Liver (tissue), 9 donors: ENCODE measurements around the gene LIMCH1. TPM values are rescaled to one million over a fixed set of nuclear protein-coding genes. Genes with fewer than 3 reads are reported as not detected.

Source experiments
- DNase-seq: peaks from one replicate; pipeline ENCODE4 v3.0.0-alpha.2; 2017; ENCODE audit warnings: low spot score
- H3K27ac ChIP-seq, 2 donors: one replicate each; pipeline ENCODE4 v1.7.0; 2013; ENCODE audit warnings: inconsistent platforms in 2 of 2, low read length in 2 of 2, control low read depth in 1 of 2, low read depth in 1 of 2, mild to moderate bottlenecking in 1 of 2
- H3K27me3 ChIP-seq, 4 donors: one replicate each; pipeline versions ENCODE4 v1.6.1 to v1.7.0; 2013; ENCODE audit warnings: low read length in 3 of 4, inconsistent platforms in 1 of 4, mild to moderate bottlenecking in 1 of 4, moderate library complexity in 1 of 4; ENCODE audit not compliant: control insufficient read depth in 4 of 4, insufficient read depth in 4 of 4
- H3K36me3 ChIP-seq, 4 donors: one replicate each; pipeline versions ENCODE4 v1.6.1 to v1.7.0; 2013; ENCODE audit warnings: low read length in 3 of 4, mild to moderate bottlenecking in 3 of 4, low read depth in 1 of 4, moderate library complexity in 1 of 4; ENCODE audit not compliant: control insufficient read depth in 4 of 4, insufficient read depth in 3 of 4
- H3K4me1 ChIP-seq, 4 donors: one replicate each; pipeline versions ENCODE4 v1.6.1 to v1.7.0; 2013; ENCODE audit warnings: low read length in 3 of 4, mild to moderate bottlenecking in 3 of 4, moderate library complexity in 1 of 4; ENCODE audit not compliant: control insufficient read depth in 4 of 4, insufficient read depth in 4 of 4
- H3K4me3 ChIP-seq, 3 donors: one replicate each; pipeline versions ENCODE4 v1.6.1 to v1.7.0; 2013; ENCODE audit warnings: low read length in 3 of 3, control low read depth in 1 of 3, low read depth in 1 of 3, mild to moderate bottlenecking in 1 of 3
- H3K9ac ChIP-seq, 2 donors: one replicate each; pipeline ENCODE4 v1.7.0; 2013; ENCODE audit warnings: low read length in 2 of 2, mild to moderate bottlenecking in 2 of 2, moderate library complexity in 2 of 2, control low read depth in 1 of 2, low read depth in 1 of 2
- H3K9me3 ChIP-seq, 4 donors: one replicate each; pipeline versions ENCODE4 v1.6.1 to v1.7.0; 2013; ENCODE audit warnings: low read length in 3 of 4; ENCODE audit not compliant: control insufficient read depth in 4 of 4
- EGR1 ChIP-seq, 2 donors: IDR thresholded peaks; 2 replicates each; pipeline ENCODE4 v1.6.1; 2016 to 2018; ENCODE audit warnings: antibody characterized with exemption in 2 of 2, low read depth in 2 of 2
- FOXA1 ChIP-seq: IDR thresholded peaks from 2 replicates; pipeline ENCODE4 v1.6.1; 2016; ENCODE audit warnings: antibody characterized with exemption
- FOXA2 ChIP-seq: IDR thresholded peaks from 2 replicates; pipeline ENCODE4 v1.6.1; 2016; ENCODE audit warnings: antibody characterized with exemption
- GABPA ChIP-seq, 2 donors: IDR thresholded peaks in 1 of 2; conservative IDR thresholded peaks in 1 of 2; 2 replicates each; pipeline ENCODE4 v1.6.1; 2016; ENCODE audit warnings: antibody characterized with exemption in 2 of 2, mild to moderate bottlenecking in 1 of 2, moderate library complexity in 1 of 2
- HNF4A ChIP-seq, 2 donors: conservative IDR thresholded peaks; 2 replicates each; pipeline ENCODE4 v1.6.1; 2016; ENCODE audit warnings: antibody characterized with exemption in 2 of 2, mild to moderate bottlenecking in 2 of 2
- HNF4G ChIP-seq: IDR thresholded peaks from 2 replicates; pipeline ENCODE4 v1.6.1; 2016; ENCODE audit warnings: antibody characterized with exemption
- JUND ChIP-seq, 2 donors: IDR thresholded peaks; 2 replicates each; pipeline ENCODE4 v1.6.1; 2016; ENCODE audit warnings: antibody characterized with exemption in 2 of 2
- NR2F2 ChIP-seq: IDR thresholded peaks from 2 replicates; pipeline ENCODE4 v1.6.1; 2016; ENCODE audit warnings: antibody characterized with exemption
- RAD21 ChIP-seq, 2 donors: IDR thresholded peaks; 2 replicates each; pipeline ENCODE4 v1.6.1; 2016; ENCODE audit warnings: antibody characterized with exemption in 2 of 2, mild to moderate bottlenecking in 2 of 2
- RXRA ChIP-seq, 2 donors: IDR thresholded peaks; 2 replicates each; pipeline ENCODE4 v1.6.1; 2017 to 2018; ENCODE audit warnings: antibody characterized with exemption in 2 of 2, mild to moderate bottlenecking in 1 of 2
- SP1 ChIP-seq: IDR thresholded peaks from 2 replicates; pipeline ENCODE4 v1.6.1; 2018; ENCODE audit warnings: antibody characterized with exemption, mild to moderate bottlenecking
- TAF1 ChIP-seq: conservative IDR thresholded peaks from 2 replicates; pipeline ENCODE4 v1.6.1; 2016; ENCODE audit warnings: antibody characterized with exemption, mild to moderate bottlenecking
- YY1 ChIP-seq: IDR thresholded peaks from 2 replicates; pipeline ENCODE4 v1.6.1; 2016; ENCODE audit warnings: antibody characterized with exemption, mild to moderate bottlenecking
- WGBS: extraction: QIAGEN DNeasy Blood & Tissue Kit; methylation state at CpG from one replicate; pipeline ENCODE4 v1.1.7; 2013; 5-methylcytosine and 5-hydroxymethylcytosine counted together
- polyA plus RNA-seq, 2 donors: library from polyadenylated mRNA; stranded (reverse) in 1 of 2; unstranded in 1 of 2; fragments of 200-250 nt in 1 of 2; fragments of >200 nt in 1 of 2; fragmentation: Nextera tagmentation in 1 of 2; extraction: Ambion mirVana in 1 of 2; gene quantifications; one replicate each; pipeline versions ENCODE4 v1.2.1 to v1.2.3, GENCODE V29; 2013 to 2015
- total RNA-seq, 2 donors: library from RNA; depleted of rRNA; stranded (reverse); fragments of >200 nt; gene quantifications; one replicate each; pipeline ENCODE4 v1.2.3, GENCODE V29; 2014
- TF ChIP-seq, protein P1 (sequence below): IDR thresholded peaks from 2 replicates; pipeline ENCODE4 v1.6.1; 2016; ENCODE audit warnings: antibody characterized with exemption, mild to moderate bottlenecking
- TF ChIP-seq, protein P2 (sequence below): fragments of 150-350 bp; IDR thresholded peaks from 2 replicates; pipeline ENCODE4 v1.5.1; 2017; ENCODE audit warnings: improper control_type of control experiment, low read depth, low read length; ENCODE audit not compliant: missing input control
- TF ChIP-seq, protein P3 (sequence below): IDR thresholded peaks from 2 replicates; pipeline ENCODE4 v1.6.1; 2016; ENCODE audit warnings: antibody characterized with exemption
- TF ChIP-seq, protein P4 (sequence below): IDR thresholded peaks from 2 replicates; pipeline ENCODE4 v1.6.1; 2016; ENCODE audit warnings: antibody characterized with exemption
- TF ChIP-seq, protein P5 (sequence below): IDR thresholded peaks from 2 replicates; pipeline ENCODE4 v1.6.1; 2016; ENCODE audit warnings: antibody characterized with exemption
- donor health status: healthy.
- donor health status: healthy.
- donor health status: healthy.
- donor health status: healthy.
- donor health status: healthy.

The LIMCH1 gene
- total and polyA plus RNA-seq, 4 donors: 2.0 to 30.6 (median 8.1) TPM

DNA sequence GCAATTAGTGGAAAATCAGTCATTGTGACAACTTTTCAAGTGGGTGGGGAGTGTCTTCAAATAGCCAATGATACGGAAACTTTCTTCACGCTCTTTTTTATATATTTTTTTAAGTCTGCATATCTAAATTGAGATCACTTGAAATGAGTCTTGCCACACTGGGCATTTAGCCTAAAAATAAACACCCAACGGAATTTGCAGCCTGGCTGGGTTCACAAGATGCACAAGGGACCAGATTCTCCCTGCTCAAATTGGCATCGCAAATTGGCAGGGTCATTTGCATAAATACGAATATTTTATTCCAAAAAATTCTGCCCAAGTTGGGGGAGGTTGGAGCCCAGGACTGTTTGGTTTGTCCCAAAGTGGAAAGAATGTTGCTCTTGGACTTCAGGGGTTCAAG is 87.6 kb downstream of the LIMCH1 start:
- H3K9ac ChIP-seq: no peak overlapping the region
- 83% methylated on average over 5 of the region's 5 CpGs for WGBS
- TF ChIP-seq, protein P1, sequence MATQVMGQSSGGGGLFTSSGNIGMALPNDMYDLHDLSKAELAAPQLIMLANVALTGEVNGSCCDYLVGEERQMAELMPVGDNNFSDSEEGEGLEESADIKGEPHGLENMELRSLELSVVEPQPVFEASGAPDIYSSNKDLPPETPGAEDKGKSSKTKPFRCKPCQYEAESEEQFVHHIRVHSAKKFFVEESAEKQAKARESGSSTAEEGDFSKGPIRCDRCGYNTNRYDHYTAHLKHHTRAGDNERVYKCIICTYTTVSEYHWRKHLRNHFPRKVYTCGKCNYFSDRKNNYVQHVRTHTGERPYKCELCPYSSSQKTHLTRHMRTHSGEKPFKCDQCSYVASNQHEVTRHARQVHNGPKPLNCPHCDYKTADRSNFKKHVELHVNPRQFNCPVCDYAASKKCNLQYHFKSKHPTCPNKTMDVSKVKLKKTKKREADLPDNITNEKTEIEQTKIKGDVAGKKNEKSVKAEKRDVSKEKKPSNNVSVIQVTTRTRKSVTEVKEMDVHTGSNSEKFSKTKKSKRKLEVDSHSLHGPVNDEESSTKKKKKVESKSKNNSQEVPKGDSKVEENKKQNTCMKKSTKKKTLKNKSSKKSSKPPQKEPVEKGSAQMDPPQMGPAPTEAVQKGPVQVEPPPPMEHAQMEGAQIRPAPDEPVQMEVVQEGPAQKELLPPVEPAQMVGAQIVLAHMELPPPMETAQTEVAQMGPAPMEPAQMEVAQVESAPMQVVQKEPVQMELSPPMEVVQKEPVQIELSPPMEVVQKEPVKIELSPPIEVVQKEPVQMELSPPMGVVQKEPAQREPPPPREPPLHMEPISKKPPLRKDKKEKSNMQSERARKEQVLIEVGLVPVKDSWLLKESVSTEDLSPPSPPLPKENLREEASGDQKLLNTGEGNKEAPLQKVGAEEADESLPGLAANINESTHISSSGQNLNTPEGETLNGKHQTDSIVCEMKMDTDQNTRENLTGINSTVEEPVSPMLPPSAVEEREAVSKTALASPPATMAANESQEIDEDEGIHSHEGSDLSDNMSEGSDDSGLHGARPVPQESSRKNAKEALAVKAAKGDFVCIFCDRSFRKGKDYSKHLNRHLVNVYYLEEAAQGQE: no peak
- TF ChIP-seq, protein P2, sequence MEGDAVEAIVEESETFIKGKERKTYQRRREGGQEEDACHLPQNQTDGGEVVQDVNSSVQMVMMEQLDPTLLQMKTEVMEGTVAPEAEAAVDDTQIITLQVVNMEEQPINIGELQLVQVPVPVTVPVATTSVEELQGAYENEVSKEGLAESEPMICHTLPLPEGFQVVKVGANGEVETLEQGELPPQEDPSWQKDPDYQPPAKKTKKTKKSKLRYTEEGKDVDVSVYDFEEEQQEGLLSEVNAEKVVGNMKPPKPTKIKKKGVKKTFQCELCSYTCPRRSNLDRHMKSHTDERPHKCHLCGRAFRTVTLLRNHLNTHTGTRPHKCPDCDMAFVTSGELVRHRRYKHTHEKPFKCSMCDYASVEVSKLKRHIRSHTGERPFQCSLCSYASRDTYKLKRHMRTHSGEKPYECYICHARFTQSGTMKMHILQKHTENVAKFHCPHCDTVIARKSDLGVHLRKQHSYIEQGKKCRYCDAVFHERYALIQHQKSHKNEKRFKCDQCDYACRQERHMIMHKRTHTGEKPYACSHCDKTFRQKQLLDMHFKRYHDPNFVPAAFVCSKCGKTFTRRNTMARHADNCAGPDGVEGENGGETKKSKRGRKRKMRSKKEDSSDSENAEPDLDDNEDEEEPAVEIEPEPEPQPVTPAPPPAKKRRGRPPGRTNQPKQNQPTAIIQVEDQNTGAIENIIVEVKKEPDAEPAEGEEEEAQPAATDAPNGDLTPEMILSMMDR: no peak
- TF ChIP-seq EGR1 (IDR thresholded peaks at IDR 0.05; ENCODE audit: low read depth in 2 of 2): no peak
- TF ChIP-seq TAF1: no peak
- TF ChIP-seq HNF4A (conservative IDR thresholded peaks at IDR 0.05): no peak
- TF ChIP-seq GABPA (IDR thresholded peaks at IDR 0.05 in 1 of 2, conservative IDR thresholded peaks at IDR 0.05 in 1 of 2): no peak
- TF ChIP-seq, protein P3, sequence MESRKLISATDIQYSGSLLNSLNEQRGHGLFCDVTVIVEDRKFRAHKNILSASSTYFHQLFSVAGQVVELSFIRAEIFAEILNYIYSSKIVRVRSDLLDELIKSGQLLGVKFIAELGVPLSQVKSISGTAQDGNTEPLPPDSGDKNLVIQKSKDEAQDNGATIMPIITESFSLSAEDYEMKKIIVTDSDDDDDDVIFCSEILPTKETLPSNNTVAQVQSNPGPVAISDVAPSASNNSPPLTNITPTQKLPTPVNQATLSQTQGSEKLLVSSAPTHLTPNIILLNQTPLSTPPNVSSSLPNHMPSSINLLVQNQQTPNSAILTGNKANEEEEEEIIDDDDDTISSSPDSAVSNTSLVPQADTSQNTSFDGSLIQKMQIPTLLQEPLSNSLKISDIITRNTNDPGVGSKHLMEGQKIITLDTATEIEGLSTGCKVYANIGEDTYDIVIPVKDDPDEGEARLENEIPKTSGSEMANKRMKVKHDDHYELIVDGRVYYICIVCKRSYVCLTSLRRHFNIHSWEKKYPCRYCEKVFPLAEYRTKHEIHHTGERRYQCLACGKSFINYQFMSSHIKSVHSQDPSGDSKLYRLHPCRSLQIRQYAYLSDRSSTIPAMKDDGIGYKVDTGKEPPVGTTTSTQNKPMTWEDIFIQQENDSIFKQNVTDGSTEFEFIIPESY: no peak
- TF ChIP-seq, protein P4, sequence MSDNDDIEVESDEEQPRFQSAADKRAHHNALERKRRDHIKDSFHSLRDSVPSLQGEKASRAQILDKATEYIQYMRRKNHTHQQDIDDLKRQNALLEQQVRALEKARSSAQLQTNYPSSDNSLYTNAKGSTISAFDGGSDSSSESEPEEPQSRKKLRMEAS: no peak
- no peak for TF ChIP-seq FOXA2
- no peak for TF ChIP-seq SP1
- TF ChIP-seq HNF4G: no peak
- TF ChIP-seq RAD21 (IDR thresholded peaks at IDR 0.05): no peak
- no peak for TF ChIP-seq RXRA (IDR thresholded peaks at IDR 0.05)
- TF ChIP-seq, protein P5, sequence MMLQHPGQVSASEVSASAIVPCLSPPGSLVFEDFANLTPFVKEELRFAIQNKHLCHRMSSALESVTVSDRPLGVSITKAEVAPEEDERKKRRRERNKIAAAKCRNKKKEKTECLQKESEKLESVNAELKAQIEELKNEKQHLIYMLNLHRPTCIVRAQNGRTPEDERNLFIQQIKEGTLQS: no peak

DNA sequence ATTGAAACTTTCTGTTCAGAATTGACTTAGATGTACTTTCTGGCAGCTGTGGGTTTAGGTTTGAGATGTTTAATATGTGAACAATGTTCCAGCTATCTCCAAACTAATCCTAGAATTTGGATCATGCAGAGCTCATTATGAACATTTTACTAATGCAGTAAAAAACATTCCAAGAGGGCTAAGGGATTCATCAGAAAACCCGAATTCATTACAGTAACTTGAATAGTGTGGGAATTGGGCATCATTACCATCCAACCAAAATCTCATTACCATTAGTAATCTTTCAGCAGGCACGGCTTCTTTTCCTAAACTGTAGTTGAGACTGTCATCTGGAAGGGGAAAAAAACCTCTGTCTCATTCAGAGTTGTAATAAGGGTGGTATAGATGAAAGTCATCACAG is 91.0 kb downstream of the LIMCH1 start:
- no peaks in the 10 kb centered on the region for H3K36me3 ChIP-seq
- WGBS: 86% methylated on average over 2 of the region's 2 CpGs
- no peaks in the 10 kb centered on the region for H3K4me1 ChIP-seq
- no peak overlapping the region for H3K27ac ChIP-seq
- no peak overlapping the region for H3K9ac ChIP-seq
- DNase-seq: no peak
- no peaks in the 10 kb centered on the region for H3K9me3 ChIP-seq
- H3K4me3 ChIP-seq: no peak overlapping the region
- H3K27me3 ChIP-seq: no peaks in the 10 kb centered on the region
- no peak for TF ChIP-seq FOXA1
- TF ChIP-seq, protein P4: no peak
- no peak for TF ChIP-seq SP1
- TF ChIP-seq FOXA2: no peak
- TF ChIP-seq, protein P3: no peak
- TF ChIP-seq NR2F2: no peak
- TF ChIP-seq YY1: no peak
- no peak for TF ChIP-seq HNF4G
- no peak for TF ChIP-seq TAF1
- no peak for TF ChIP-seq RAD21 (IDR thresholded peaks at IDR 0.05)
- no peak for TF ChIP-seq RXRA (IDR thresholded peaks at IDR 0.05)
- no peak for TF ChIP-seq HNF4A (conservative IDR thresholded peaks at IDR 0.05)
- no peak for TF ChIP-seq JUND (IDR thresholded peaks at IDR 0.05)
- TF ChIP-seq, protein P2: no peak

More for the DNA sequence above, 87.6 kb downstream of the LIMCH1 start:
- H3K27ac ChIP-seq: no peak overlapping the region
- no peaks in the 10 kb centered on the region for H3K36me3 ChIP-seq
- no peak overlapping the region for H3K4me3 ChIP-seq
- DNase-seq: no peak
- H3K9me3 ChIP-seq: no peaks in the 10 kb centered on the region
- no peaks in the 10 kb centered on the region for H3K27me3 ChIP-seq
- no peaks in the 10 kb centered on the region for H3K4me1 ChIP-seq
